HS-5 (cell line): Measurements from ENCODE around the gene CIZ1.

Experiments
- DNase-seq: peaks from one replicate; pipeline ENCODE4 v3.0.0-alpha.2; 2012; ENCODE audit warnings: low read depth

Gene CIZ1

DNA sequence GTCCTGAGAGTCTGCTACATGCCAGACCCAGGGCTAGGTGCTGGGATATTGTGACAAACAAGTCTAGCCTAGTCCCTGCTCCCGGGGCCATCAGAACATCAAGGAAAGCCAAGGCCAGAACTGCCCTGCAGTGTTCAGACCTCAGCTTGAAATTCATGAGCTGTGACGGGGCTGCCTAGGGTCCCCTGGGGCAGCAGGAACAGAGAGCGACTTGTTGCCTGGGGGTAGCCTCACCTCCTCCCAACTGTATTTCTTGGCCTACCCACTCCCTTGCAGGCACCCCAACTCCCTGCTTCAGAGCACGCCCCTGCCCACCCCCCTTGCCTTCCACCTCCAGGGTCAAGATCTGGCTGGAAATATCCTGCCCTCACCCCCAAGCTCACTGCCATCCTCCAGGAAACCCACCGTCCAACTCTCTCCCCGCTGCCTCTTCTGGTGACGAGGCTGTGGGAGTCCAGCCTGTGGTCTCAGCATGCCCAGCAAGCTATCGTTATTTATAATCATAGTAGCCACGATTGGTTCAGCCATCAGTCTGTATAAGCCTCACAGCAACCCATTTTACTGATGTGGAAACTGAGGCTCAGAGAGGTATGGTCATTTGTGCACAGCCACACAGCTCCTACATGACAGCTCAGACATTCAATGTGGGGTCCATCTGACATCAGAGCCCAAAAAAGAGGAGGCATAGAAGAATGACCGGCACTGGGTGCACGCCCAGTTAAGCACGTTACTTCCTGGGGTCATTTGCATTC is 22.6 kb upstream of the CIZ1 start:
- DNase-seq, result no peak

DNA sequence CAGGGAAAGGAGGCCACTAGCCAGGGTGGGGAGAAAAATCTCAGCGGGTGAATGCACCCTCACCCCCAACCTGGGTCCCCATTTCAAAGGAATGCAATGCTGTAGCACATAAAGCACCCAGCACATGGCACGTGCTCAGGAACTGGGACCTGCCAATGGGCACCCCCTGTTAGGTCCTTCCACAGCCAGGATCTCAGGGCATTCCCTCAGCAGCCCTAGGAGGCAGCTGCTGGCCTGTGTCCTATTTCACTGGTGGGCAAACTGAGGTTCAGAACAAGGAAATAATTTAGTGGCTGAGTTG is 20.6 kb upstream of the CIZ1 start:
- no peak for DNase-seq

DNA sequence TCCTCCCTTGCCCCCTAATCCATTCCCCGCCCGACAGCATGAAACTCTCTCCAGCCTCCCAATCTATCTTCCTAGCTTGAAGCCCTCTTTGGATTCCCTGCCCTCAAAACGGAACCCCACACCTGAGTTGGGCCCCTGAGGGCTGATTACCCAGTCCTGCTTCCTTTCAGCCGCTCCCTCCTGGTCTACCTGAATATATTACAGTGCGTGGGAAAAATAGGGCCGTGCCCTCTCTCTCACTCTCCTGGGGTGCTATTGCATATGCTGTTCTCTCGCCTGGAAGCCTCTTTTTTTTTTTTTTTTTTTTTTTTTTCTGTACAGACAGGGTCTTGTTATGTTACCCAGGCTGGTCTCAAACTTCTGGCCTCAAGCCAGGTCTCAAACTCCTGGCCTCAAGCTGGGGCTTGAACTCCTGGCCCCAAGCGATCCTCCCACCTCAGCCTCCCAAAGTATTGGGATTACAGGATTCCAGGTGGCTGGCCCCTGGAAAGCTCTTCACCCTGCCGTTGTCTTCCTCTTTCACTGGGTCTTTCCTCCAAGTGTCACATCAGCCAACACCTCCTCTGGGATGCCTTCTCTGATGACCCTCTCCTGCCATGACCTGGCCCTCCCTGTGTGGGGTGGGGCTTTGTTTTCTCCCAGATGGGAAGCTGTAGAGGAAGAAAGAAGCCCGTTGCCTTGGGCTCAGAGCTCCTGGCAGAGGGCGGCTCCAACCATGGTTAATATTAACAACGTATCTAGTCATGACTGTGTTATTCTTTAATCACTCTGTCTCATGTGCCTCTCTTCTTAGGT is 20.0 kb upstream of the CIZ1 start:
- DNase-seq, result no peak

DNA sequence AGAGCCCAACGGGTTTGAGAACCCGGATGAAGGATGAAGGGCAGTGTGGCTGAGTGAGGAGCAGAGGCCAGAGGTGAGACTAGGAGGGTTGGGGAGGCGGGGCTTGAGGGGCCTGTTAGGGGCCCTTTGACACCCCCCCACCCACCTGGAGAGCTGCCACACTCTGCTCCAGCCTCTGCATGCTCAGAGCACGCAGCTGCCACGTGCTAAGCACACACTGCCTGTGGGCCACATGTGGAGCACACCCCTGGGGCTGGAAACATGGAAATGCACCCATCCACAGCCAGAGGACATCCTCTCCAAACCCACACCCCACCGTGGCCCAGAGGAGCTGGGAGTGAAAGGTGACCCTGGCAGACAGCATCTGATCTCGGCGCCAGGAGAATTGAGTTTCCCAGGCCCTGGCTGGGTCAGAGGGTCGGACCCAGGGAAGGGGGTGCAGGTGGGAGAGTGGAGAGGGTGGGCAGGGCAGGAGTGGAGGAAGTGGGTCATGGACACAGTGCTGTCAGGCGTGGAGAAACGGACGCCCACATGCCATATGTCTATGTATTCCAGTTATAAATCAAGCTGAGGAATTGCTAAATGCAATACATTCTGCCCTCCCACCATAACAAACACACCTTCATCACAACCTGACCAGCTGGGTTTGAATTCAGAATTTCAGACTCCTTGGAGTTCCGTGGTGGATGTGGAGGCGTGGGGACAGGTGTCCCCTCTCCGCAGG is 17.7 kb upstream of the CIZ1 start:
- no peak for DNase-seq

DNA sequence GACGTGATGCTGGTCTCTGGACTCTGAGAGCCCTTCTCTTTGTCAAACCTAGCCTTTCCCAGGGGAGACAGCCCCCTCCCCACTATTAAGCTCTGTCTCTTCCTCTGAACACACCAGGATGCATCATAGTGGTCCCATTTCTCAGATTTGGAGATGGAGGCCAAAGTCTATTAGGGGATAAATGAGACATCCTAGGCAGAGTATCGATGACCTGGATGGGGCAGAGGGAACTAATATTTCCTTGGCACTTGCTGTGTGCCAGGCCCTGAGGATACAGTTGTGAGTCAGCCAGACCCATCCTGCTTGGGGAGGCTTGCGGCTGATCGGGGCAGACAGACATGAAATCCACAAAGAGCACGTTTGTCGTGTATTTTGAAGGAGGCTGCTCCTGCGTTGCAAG is 17.0 kb upstream of the CIZ1 start:
- no peak for DNase-seq

DNA sequence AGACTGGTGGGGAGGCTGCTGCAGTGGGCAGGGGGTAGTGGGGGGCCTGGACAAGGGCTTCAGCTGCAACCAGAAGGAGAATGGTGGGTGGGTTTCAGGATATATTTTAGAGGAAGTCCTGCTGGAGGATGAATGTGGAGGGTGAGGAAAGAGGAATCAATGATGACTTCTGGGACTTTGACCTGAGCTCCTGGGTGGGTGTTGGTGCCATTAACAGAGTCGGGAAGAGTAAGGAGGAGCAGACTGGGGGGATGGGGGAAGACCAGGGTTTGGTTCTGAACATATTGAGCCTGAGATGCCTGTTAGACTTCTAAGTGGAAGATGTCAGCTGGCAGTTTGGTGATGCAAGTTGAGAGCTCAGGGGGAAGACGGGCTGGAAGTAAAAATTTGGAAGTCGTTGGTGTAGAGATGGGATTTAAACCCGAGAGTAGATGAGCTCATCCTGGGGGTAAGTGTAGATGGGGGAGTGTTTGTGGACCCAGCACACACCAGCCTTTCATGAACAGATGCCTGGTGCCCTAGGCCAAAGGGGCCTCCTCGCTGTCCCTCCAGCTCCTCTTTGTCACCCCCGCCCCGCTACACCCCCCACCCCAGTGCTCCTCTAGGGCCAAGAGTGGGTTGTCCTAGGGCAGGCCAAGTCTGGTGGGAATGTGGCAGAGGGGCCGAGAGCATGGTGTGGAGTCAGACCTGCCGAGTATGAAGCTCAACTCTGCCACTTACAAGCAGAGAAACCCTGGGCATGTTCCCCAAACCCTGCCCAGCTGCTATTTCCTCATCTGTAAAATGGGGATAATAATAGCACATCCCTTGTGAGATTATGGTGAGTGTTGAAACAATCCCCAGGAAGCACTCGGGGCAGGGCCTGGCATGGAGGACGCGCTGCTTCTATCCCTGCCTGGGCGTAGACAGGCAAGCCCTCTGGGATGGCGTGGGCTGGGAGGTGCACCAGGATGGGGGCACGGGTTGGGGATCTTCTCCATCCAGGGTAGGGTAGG is 15.8 kb upstream of the CIZ1 start:
- DNase-seq, result no peak

DNA sequence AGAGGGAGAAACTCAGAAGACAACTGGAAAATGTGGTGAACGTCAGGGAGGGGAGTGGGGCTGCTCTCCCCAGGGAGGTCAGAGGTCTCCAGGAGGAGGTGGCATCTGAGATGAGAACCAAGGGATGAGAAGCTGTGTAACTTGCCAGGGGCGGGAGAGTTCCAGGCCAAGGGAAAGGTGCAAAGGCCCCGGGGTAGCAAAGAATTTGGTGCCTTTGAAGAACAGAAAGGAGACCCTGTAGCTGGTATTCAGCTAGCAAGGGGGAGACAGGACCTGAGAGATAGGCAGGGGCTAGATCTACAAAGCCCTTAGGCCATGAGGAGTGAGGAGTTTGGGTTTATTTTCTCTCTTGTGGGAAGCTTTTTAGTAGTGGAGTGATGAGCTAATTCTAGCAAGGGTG is 15.1 kb upstream of the CIZ1 start:
- no peak for DNase-seq

DNA sequence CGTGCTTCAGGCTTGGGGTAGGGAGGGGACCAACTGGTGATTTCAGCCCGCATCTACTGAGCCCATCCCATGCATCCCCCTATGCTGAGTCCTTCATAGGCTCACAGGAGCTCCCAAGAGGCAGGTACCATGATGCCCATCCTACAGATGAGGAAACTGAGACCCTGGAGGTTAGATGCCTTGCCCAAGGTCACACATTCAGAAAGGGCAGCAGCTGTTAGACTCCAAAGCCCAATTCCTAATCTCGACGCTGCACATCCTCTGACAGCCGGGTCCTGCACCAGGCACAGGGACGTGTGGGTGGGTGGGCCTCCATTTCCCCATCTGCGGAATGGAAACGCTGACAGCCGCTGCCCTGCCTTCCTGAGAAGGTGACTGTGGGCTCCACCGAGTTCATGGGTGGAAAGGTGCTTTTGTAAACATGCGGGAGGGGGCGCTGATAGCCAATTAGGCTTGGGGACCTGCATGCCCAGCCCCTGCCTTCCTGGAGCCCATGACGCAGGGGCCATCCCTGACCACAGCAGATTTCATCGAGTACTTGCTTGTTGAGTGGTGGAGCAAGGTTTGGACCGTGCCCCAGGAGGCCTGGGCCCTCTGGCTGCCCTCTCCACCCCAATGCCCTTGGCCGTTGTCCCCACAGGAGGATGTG is 14.0 kb upstream of the CIZ1 start:
- no peak for DNase-seq

DNA sequence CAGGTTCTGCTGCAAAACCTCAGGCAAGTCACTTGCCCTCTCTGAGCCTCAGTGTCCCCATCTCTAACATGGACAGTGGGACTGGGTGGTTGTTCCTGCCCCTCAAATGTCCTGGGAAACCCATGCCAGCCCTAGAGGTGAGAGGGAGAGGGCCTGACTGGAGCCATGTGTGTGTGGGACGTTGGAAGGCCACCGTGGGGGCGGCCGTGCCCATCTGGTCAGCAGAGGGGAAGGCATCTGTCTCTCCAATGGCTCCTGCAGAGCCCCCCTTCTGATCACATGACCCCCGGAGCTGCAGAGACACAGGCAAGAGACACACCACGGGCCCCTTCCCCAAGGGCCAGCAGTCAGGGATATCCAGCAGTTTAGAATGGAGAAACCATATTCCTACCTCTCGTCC is 13.5 kb upstream of the CIZ1 start:
- DNase-seq, result no peak

DNA sequence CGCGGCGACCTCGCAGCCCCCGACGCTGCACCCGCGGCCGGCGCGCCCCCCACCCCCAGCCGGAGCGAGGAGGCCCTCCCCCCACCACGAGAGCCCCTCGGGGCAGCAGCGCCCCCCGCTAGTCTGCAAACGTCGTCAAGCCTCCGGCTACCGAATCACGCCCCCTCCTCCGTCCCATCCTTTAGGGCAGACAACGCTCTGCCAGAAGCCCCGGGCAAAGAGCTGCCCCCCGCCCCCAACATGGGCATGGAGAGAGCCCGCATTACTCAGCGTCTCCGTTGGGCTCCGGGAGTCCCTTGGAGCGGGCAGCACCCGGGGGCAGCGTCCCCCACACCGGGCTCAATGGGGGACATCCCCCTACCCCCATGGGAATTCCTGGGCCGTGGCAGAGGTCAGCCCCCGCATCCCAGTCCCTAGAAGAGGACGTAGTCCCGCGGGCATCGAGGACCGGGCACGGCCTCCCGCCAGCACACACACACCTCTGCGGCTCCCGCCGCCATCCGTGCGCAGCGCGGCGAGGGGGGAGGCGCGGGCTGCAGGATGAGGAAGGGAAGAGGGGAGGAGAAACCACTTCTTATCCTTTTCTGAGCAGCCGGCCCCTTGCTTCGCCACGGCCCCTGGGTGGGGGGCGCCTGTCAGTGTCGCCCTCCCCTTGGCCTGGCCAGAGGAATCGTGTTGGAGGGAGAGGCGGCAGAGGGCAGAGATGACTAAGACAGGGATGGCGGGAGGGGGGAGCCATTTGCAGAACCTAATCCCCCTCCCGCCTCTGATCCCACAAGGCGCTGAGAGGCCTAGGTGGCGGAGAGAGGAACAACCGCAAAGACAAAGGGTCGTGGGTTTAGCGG is 12.6 kb upstream of the CIZ1 start:
- no peak for DNase-seq

DNA sequence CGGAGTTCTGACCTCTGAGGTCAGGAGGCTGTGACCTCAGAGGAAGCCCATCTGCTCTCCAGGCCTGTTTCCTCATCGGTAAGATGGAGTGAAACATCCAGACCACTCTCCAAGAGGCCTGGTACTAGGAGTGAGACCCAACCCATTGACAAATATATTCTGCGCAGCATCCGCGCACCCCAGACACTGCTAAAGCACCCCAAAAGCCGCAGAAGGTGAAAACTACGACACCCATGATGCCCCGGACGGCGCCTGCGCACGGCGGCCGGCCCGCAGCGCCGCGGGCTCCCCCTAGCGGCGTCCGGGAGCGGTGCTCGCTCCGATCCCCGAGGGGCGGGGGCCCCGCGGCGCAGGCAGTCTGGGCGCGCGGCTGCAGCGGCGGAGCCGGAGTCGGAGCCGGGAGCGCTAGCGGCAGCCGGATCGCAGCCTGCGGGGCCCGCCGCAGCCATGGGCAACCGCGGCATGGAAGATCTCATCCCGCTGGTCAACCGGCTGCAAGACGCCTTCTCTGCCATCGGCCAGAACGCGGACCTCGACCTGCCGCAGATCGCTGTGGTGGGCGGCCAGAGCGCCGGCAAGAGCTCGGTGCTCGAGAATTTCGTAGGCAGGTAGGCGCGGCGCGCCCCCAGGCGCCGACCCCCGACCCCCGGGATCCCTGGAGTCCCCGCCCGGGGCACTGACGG is 11.8 kb upstream of the CIZ1 start, which contains the start of gene DNM1:
DNM1 (plus strand) TSS at position 356 of the 683 bp plus-strand sequence; CDS start at position 448, 92 bp downstream.
- DNase-seq, result no peak

DNA sequence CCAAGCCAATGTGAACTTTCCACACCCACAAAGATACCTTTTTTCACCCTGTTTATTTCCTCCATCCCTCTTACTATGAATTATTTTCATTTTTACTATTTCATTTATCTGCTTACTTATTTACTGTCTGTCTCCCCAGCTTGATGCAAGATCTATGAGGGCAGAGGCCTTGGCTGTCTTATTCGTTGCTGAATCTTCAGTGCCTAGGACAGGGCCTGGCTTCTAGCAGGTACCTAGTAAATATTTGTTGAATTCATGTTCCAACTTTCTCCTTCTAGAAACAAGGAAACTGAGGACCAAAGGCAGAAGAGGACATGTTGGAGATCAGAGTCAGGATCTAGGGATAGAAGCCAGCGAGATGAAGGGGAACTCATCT is 11.3 kb upstream of the CIZ1 start:
- no peak for DNase-seq

DNA sequence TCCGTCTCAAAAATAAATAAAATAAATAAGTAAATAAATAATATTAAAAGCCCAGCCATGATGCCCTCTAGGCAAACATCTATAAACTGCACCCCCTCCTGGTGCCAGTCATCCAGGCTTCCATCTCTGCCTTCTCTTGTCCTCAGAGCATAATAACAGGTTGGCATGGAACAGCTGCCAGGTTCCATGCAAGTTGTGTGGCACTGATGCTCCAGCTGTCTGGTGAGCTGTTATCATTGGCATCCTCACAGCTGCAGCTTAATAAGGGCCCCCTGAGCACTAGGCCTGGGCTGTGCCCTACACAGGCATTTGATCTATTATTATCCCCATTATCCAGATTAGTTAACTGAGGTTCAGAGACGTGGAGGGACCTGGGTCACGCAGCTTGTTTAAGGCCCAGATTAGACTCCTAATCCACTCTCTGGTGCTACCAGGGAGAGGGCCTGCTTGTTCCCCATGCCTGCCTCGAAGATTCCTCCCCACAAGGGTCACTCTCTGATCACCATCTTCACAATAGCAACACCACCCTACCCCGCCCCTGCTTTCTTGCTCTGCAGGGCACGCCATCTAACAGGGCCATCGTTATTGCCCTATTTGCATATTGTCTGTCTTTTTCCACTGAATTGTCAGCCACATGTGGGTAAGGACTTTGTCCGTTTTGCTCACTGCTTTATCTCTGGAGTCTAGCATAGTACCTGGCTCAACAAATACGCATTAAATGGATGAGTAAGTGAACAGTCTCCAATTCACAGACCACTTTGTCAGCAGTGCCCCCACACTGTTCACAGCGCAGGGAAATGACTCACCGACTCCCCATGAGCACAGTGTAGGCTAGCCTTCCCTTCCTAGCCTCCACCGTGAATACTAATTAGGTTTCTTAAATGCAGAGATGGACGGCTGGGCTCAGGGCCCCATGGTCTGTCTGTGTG is 10.3 kb upstream of the CIZ1 start:
- DNase-seq, result no peak

DNA sequence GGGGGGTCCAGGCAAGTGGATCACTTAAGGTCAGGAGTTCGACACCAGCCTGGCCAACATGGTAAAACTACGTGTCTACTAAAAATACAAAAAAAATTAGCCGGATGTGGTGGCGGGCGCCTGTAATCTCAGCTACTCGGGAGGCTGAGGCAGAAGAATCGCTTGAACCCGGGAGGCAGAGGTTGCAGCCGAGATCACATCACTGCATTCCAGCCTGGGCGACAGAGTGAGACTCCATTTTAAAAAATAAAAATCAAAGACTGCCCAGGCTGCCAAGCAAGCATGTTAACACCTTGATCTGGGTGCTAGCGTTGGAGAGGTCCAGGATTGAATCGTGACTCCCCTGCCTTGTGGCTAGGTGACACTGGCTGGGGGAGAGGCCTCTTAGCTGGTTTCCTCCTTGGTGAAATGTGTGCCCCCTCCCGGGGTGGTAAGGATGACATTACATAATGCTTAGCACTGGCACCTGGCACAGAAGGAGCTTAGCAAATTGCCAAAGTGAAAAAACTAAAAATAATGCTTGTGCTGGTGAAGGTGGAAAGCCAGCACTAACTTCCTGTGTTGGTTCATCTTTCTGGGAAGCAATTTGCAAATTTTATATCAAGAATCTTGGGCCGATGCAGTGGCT is 2.2 kb upstream of the CIZ1 start:
- no peak for DNase-seq

DNA sequence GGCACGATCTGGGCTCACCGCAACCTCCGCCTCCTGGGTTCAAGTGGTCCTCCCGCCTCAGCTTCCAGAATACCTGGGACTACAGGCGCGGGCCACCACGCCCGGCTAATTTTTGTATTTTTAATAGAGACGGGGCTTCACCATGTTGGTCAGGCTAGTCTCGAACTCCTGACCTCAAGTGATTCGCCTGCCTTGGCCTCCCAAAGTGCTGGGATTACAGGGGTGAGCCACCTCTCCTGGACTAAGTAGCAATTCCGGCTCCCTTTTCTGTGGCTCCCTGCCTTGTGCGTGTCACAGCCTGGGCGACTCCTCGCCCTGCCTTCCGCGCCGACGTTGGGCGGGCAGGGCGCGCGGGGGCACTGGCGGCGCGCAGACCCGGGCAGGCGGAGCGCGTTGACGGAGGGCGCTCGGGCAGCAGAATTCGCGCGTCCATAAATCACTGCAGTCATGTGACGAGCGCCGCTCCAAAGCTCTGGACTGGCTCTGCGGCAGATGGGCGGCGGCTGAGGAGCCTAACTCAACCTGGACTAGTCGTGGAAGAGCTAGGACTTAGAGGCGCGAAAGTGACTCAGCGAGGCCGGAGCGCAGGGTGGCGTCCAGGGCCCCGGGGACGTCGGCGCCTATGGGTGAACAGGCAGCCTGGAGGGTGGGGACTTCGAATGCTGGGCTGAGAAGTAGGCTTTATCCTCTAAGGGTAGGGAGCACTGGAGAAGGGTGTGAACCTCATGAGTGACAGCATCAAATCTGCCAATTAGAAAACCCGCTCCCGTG is 1.4 kb upstream of the CIZ1 start:
- DNase-seq, result peak; percentile 77

DNA sequence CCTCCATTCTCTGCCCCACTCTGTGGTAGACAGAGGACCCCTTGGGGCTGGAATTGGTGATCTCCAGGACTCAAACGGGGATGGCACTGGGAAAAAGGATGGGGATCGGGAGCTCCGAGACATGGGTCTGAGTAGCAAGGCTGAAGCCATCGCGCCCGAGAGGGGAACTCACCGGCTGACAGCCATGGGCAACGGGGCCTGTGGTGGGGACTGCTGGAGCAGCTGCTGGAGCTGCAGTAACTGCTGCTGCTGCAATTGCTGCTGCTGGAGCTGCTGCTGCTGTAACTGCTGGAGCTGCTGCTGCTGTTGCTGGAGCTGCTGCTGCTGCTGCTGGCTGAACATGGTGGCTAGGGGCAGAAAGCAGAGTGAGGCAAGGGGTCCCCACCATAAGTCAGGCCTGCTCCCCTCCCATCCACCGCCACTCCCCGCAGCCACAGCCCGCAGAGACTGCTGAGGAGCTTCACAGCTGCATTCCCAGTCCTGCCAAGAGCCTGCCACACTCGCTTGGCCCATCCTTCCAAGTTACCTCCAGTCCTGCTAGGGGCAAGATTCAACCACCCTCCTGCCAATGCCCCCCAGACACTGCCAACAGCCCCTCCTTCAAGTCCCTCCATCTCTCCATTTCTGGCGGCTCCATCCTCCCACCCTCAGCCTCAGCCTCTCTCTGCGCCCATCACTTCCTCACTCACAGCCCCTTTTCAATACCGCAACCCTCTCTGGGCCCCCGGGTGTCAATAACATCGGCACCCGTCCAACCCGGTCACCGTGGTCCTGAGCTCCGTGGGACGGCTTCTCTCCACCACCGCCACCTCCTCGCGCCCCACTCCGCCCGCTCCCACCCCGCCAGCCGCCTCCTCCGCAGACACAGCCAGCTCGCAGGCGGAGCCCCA is 611 bp downstream of the CIZ1 start:
- DNase-seq, result no peak
